HL-60 (cell line): ENCODE measurements around the gene YWHAG.

Source experiments
- DNase-seq, 2 experiments: peaks; one replicate each; pipeline ENCODE4 v3.0.0-alpha.2; 2010 to 2020; ENCODE audit warnings: low read depth in 1 of 2, low spot score in 1 of 2
- H3K27ac ChIP-seq: fragments of 250-450 bp; sonication (Bioruptor Pico); replicated peaks from 2 replicates; pipeline ENCODE4 v1.5.1; 2020; ENCODE audit warnings: mild to moderate bottlenecking, moderate library complexity
- H3K27me3 ChIP-seq: fragments of 250-450 bp; sonication (Bioruptor Pico); 2 replicates; pipeline ENCODE4 v1.5.1; 2021; ENCODE audit warnings: mild to moderate bottlenecking, moderate library complexity; ENCODE audit not compliant: insufficient read depth, poor library complexity, severe bottlenecking
- H3K4me3 ChIP-seq: replicated peaks from 2 replicates; pipeline ENCODE4 v1.5.1; 2011; ENCODE audit warnings: mild to moderate bottlenecking, control low read depth, low read length; ENCODE audit not compliant: insufficient read depth
- GABPA ChIP-seq: IDR thresholded peaks from 2 replicates; pipeline ENCODE4 v1.6.1; 2012; ENCODE audit warnings: low read depth
- POLR2AphosphoS5 ChIP-seq: IDR thresholded peaks from 2 replicates; pipeline ENCODE4 v1.6.1; 2012; ENCODE audit warnings: low read depth
- SPI1 ChIP-seq: IDR thresholded peaks from 2 replicates; pipeline ENCODE4 v1.6.1; 2012; ENCODE audit warnings: low read depth, mild to moderate bottlenecking, borderline replicate concordance
- TF ChIP-seq, protein P1 (sequence below): IDR thresholded peaks from one replicate; pipeline ENCODE4 v1.5.1; 2011; ENCODE audit warnings: low read length, control low read depth, inconsistent platforms; ENCODE audit not compliant: insufficient read depth
- TF ChIP-seq, protein P2 (sequence below): IDR thresholded peaks from 2 replicates; pipeline ENCODE4 v1.6.1; 2012; ENCODE audit warnings: low read depth; ENCODE audit not compliant: insufficient replicate concordance

The YWHAG gene

DNA sequence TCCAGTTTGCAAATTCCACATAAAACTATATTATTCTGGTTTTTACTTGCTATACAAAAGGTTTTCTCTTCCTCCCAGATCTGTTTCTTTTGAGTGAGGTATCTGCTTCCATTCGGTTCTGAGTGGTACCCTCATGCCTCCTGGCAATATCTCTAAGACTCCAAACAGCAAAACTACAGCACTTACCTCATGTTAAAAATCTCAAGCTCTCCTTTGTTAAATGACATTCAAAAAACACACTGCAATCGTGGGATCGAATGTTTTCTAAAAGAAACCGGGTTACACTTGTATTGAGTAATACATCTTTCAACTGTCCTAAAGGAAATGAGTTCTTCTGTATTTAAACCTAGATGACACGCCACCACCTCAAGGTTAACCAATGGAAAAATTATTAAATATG is 11.1 kb downstream of the YWHAG start:
- Histone ChIP-seq H3K27me3 (no peaks in the 10 kb centered on the region), H3K27ac (peak overlapping the region; percentile 27; the same call in 1 of the 2 replicates), H3K4me3 (no peak overlapping the region)
- TF ChIP-seq, protein P1, sequence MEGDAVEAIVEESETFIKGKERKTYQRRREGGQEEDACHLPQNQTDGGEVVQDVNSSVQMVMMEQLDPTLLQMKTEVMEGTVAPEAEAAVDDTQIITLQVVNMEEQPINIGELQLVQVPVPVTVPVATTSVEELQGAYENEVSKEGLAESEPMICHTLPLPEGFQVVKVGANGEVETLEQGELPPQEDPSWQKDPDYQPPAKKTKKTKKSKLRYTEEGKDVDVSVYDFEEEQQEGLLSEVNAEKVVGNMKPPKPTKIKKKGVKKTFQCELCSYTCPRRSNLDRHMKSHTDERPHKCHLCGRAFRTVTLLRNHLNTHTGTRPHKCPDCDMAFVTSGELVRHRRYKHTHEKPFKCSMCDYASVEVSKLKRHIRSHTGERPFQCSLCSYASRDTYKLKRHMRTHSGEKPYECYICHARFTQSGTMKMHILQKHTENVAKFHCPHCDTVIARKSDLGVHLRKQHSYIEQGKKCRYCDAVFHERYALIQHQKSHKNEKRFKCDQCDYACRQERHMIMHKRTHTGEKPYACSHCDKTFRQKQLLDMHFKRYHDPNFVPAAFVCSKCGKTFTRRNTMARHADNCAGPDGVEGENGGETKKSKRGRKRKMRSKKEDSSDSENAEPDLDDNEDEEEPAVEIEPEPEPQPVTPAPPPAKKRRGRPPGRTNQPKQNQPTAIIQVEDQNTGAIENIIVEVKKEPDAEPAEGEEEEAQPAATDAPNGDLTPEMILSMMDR, result no peak
- TF ChIP-seq, protein P2, sequence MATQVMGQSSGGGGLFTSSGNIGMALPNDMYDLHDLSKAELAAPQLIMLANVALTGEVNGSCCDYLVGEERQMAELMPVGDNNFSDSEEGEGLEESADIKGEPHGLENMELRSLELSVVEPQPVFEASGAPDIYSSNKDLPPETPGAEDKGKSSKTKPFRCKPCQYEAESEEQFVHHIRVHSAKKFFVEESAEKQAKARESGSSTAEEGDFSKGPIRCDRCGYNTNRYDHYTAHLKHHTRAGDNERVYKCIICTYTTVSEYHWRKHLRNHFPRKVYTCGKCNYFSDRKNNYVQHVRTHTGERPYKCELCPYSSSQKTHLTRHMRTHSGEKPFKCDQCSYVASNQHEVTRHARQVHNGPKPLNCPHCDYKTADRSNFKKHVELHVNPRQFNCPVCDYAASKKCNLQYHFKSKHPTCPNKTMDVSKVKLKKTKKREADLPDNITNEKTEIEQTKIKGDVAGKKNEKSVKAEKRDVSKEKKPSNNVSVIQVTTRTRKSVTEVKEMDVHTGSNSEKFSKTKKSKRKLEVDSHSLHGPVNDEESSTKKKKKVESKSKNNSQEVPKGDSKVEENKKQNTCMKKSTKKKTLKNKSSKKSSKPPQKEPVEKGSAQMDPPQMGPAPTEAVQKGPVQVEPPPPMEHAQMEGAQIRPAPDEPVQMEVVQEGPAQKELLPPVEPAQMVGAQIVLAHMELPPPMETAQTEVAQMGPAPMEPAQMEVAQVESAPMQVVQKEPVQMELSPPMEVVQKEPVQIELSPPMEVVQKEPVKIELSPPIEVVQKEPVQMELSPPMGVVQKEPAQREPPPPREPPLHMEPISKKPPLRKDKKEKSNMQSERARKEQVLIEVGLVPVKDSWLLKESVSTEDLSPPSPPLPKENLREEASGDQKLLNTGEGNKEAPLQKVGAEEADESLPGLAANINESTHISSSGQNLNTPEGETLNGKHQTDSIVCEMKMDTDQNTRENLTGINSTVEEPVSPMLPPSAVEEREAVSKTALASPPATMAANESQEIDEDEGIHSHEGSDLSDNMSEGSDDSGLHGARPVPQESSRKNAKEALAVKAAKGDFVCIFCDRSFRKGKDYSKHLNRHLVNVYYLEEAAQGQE, result no peak
- DNase-seq, result no peak

- H3K27me3 ChIP-seq, result no peaks in the 10 kb centered on the region
- TF ChIP-seq POLR2AphosphoS5 (no peak), GABPA (no peak), SPI1 (no peak)
- TF ChIP-seq, protein P2, result no peak
- TF ChIP-seq, protein P1, result no peak
- DNase-seq, result no peak
- H3K4me3 ChIP-seq, result no peak overlapping the region
- H3K27ac ChIP-seq, result no peak overlapping the region
These were observed 12.0 kb downstream of the YWHAG start for GRCh38 chr7:76346778-76347177.

DNA sequence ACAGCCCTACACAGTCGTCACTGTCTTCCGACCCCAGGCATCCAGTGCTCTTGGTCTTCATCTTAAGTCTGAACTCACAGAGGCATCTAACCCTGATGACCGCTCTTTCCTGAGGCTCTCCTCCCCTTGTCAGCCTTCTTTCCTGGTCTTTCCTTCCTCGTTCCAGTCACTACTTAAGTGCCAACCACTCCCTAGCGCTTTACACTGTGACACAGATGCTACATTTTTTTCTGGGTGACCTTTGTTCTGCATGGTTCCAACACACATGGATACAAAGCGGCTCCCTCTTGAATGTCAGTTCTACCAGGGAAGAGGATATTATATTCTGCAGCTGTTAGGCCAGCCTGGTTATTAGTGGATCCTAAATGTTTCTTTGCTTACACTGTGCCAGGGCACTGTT is 12.7 kb downstream of the YWHAG start:
- no peak overlapping the region for H3K4me3 ChIP-seq
- H3K27me3 ChIP-seq, result no peaks in the 10 kb centered on the region
- TF ChIP-seq SPI1, result no peak
- TF ChIP-seq, protein P2, result no peak
- TF ChIP-seq, protein P1, result no peak
- TF ChIP-seq GABPA, result no peak
- no peak for TF ChIP-seq POLR2AphosphoS5
- no peak overlapping the region for H3K27ac ChIP-seq
- no peak for DNase-seq
